Activated CD4-positive, alpha-beta T cell treated with anti-CD3 and anti-CD28 coated beads for 36 hours (primary cell): Measurements from ENCODE around the gene MVB12B. TPM values are rescaled to one million over a fixed set of nuclear protein-coding genes. Genes with fewer than 3 reads are reported as not detected.
A peak's percentile ranks its signal among the peaks of the same experiment; 100 is the strongest.

Source experiments
- ATAC-seq: fragments of 200-7000 bp; cut with Tn5 transposase; one replicate; pipeline ENCODE4 v1.10.0; 2021; ENCODE audit warnings: mild to moderate bottlenecking, moderate library complexity
- CTCF ChIA-PET: fragments of 350-600 bp; sonication (Branson Sonifier 250); formaldehyde crosslinking; loops from one replicate; lab custom pipeline; 2021; ENCODE audit warnings: antibody characterized with exemption; lab: Charles Lee
- POLR2A ChIA-PET: fragments of 350-600 bp; sonication (Branson Sonifier 250); formaldehyde crosslinking; loops from one replicate; lab custom pipeline; 2021; ENCODE audit warnings: antibody characterized with exemption, inconsistent platforms; lab: Charles Lee
- DNase-seq: peaks from one replicate; pipeline ENCODE4 v3.0.0-alpha.2; 2020
- H3K27ac Mint-ChIP-seq: one replicate; pipeline ENCODE4 v1.8.0; 2021; ENCODE audit warnings: mixed read lengths
- H3K27me3 Mint-ChIP-seq: one replicate; pipeline ENCODE4 v1.8.0; 2021; ENCODE audit warnings: mixed read lengths
- H3K36me3 Mint-ChIP-seq: one replicate; pipeline ENCODE4 v1.8.0; 2021; ENCODE audit warnings: low read depth, mixed read lengths
- H3K4me1 Mint-ChIP-seq: one replicate; pipeline ENCODE4 v1.8.0; 2021; ENCODE audit warnings: mixed read lengths
- H3K4me3 Mint-ChIP-seq: one replicate; pipeline ENCODE4 v1.8.0; 2021; ENCODE audit warnings: mild to moderate bottlenecking, moderate library complexity, mixed read lengths
- H3K9me3 Mint-ChIP-seq: one replicate; pipeline ENCODE4 v1.8.0; 2021; ENCODE audit warnings: low read depth, mixed read lengths
- intact Hi-C, 2 experiments: fragments of 100-400 bp; cut with DNase I in 1 of 2; cut with micrococcal nuclease in 1 of 2; formaldehyde crosslinking; loops; one replicate each; pipeline versions ENCODE4 v1.14.2 to v1.15.1; 2022 to 2024; cut with DNase I, micrococcal nuclease
- total RNA-seq, 2 experiments: library from RNA; stranded (reverse); gene quantifications; one replicate each; pipeline ENCODE4 v1.2.3, GENCODE V29; 2021

MVB12B gene
- total RNA-seq, 2 experiments from 2014 or later: 3.0 TPM

- POLR2A ChIA-PET: no interaction called here
- ATAC-seq (no peak), DNase-seq (no peak)
- Mint-ChIP-seq H3K4me1 (peaks cover 13% of the 10 kb centered on the region), H3K4me3 (no peak overlapping the region), H3K27ac (no peak overlapping the region), H3K9me3 (no peaks in the 10 kb centered on the region), H3K36me3 (peaks cover 7% of the 10 kb centered on the region), H3K27me3 (no peaks in the 10 kb centered on the region)
- intact Hi-C loops: loop anchor here in 1 of 2 experiments (10.0 kb wide), 1 partner anchor 756 kb away; no protein-coding TSS in a partner anchor
- CTCF ChIA-PET: interaction anchor here (0.7 to 1.1 kb wide), 2 partner anchors 73 to 74 kb away, joined by 4 read pairs; no protein-coding TSS in a partner anchor
Observed at GRCh38 chr9:126390923-126391322, 64.3 kb downstream of the MVB12B start.

- ChIA-PET CTCF (no interaction called here), POLR2A (no interaction called here)
- Mint-ChIP-seq H3K27me3 (no peaks in the 10 kb centered on the region), H3K9me3 (no peaks in the 10 kb centered on the region), H3K4me3 (no peak overlapping the region), H3K36me3 (peaks cover 4% of the 10 kb centered on the region), H3K27ac (no peak overlapping the region), H3K4me1 (peaks cover 24% of the 10 kb centered on the region)
- intact Hi-C loops: loop anchor here in 1 of 2 experiments (10.0 kb wide), 1 partner anchor 757 kb away; no protein-coding TSS in a partner anchor
- DNase-seq: no peak
- no peak for ATAC-seq
Observed at GRCh38 chr9:126391713-126392661, 65.4 kb downstream of the MVB12B start.

GRCh38 chr9:126392662-126393371, 66.2 kb downstream of the MVB12B start:
- intact Hi-C loops: loop anchor here in 1 of 2 experiments (10.0 kb wide), 1 partner anchor 758 kb away; no protein-coding TSS in a partner anchor
- ATAC-seq (no peak), DNase-seq (no peak)
- H3K4me3 Mint-ChIP-seq: no peak overlapping the region
- H3K4me1 Mint-ChIP-seq: peaks cover 31% of the 10 kb centered on the region
- no peaks in the 10 kb centered on the region for H3K9me3 Mint-ChIP-seq
- ChIA-PET POLR2A (no interaction called here), CTCF (interaction anchor here (0.6 kb wide), 2 partner anchors 546 to 1718 kb away, joined by 3 to 4 read pairs; no protein-coding TSS in a partner anchor)
- H3K36me3 Mint-ChIP-seq: peaks cover 4% of the 10 kb centered on the region
- H3K27me3 Mint-ChIP-seq: no peaks in the 10 kb centered on the region
- no peak overlapping the region for H3K27ac Mint-ChIP-seq

- intact Hi-C loops: loop anchor here in 1 of 2 experiments (10.0 kb wide), 1 partner anchor 759 kb away; no protein-coding TSS in a partner anchor
- peaks cover 4% of the 10 kb centered on the region for H3K36me3 Mint-ChIP-seq
- ATAC-seq (no peak), DNase-seq (no peak)
- no peak overlapping the region for H3K4me3 Mint-ChIP-seq
- H3K9me3 Mint-ChIP-seq: no peaks in the 10 kb centered on the region
- H3K27me3 Mint-ChIP-seq: no peaks in the 10 kb centered on the region
- no peak overlapping the region for H3K27ac Mint-ChIP-seq
- ChIA-PET POLR2A (no interaction called here), CTCF (no interaction called here)
- H3K4me1 Mint-ChIP-seq: peaks cover 41% of the 10 kb centered on the region
Observed at GRCh38 chr9:126393876-126394275, 67.2 kb downstream of the MVB12B start.

GRCh38 chr9:126394802-126395201, 68.2 kb downstream of the MVB12B start:
- ChIA-PET POLR2A (no interaction called here), CTCF (no interaction called here)
- Mint-ChIP-seq H3K36me3 (peaks cover 4% of the 10 kb centered on the region), H3K9me3 (no peaks in the 10 kb centered on the region), H3K27me3 (no peaks in the 10 kb centered on the region), H3K4me1 (peaks cover 41% of the 10 kb centered on the region), H3K27ac (no peak overlapping the region), H3K4me3 (no peak overlapping the region)
- DNase-seq (no peak), ATAC-seq (no peak)
- intact Hi-C loops: loop anchor here (5.0 to 10.0 kb wide), 4 partner anchors 77 to 988 kb away; no protein-coding TSS in a partner anchor

GRCh38 chr9:126395439-126396212, 69.0 kb downstream of the MVB12B start:
- intact Hi-C loops: loop anchor here (2.0 to 10.0 kb wide), 6 partner anchors 15 to 988 kb away; no protein-coding TSS in a partner anchor
- peaks cover 38% of the 10 kb centered on the region for H3K4me1 Mint-ChIP-seq
- peaks cover 4% of the 10 kb centered on the region for H3K36me3 Mint-ChIP-seq
- H3K27me3 Mint-ChIP-seq: no peaks in the 10 kb centered on the region
- DNase-seq (peak; percentile 35), ATAC-seq (no peak)
- H3K4me3 Mint-ChIP-seq: no peak overlapping the region
- ChIA-PET CTCF (interaction anchor here (4.4 kb wide), 1 partner anchor 77 kb away, joined by 33 read pairs; no protein-coding TSS in a partner anchor), POLR2A (no interaction called here)
- no peaks in the 10 kb centered on the region for H3K9me3 Mint-ChIP-seq
- H3K27ac Mint-ChIP-seq: no peak overlapping the region

GRCh38 chr9:126397056-126397455, 70.4 kb downstream of the MVB12B start:
- ChIA-PET POLR2A (interaction anchor here (0.6 kb wide), 1 partner anchor 990 kb away, joined by 3 read pairs; no protein-coding TSS in a partner anchor), CTCF (interaction anchor here (0.6 to 4.4 kb wide), 13 partner anchors 9 to 168 kb away, joined by 3 to 33 read pairs (median 4); no protein-coding TSS in a partner anchor)
- peak; percentile 87 for DNase-seq
- H3K4me3 Mint-ChIP-seq: no peak overlapping the region
- intact Hi-C loops: loop anchor here (1.0 to 10.0 kb wide), 9 partner anchors 14 to 990 kb away; no protein-coding TSS in a partner anchor
- peak; percentile 94 for ATAC-seq
- no peaks in the 10 kb centered on the region for H3K9me3 Mint-ChIP-seq
- H3K36me3 Mint-ChIP-seq: peaks cover 4% of the 10 kb centered on the region
- no peak overlapping the region for H3K27ac Mint-ChIP-seq
- H3K27me3 Mint-ChIP-seq: no peaks in the 10 kb centered on the region
- H3K4me1 Mint-ChIP-seq: peaks cover 42% of the 10 kb centered on the region

GRCh38 chr9:126398403-126399058, 71.9 kb downstream of the MVB12B start:
- H3K27ac Mint-ChIP-seq: no peak overlapping the region
- H3K4me3 Mint-ChIP-seq: no peak overlapping the region
- H3K27me3 Mint-ChIP-seq: no peaks in the 10 kb centered on the region
- ChIA-PET POLR2A (interaction anchor here (1.1 kb wide), 1 partner anchor 83 kb away, joined by 4 read pairs; no protein-coding TSS in a partner anchor), CTCF (interaction anchor here (0.6 to 4.4 kb wide), 48 partner anchors 8 to 1664 kb away, joined by 3 to 33 read pairs (median 4); partner anchors contain the start of gene MVB12B)
- intact Hi-C loops: loop anchor here (1.0 to 10.0 kb wide), 8 partner anchors 72 to 991 kb away; partner anchors contain the start of gene MVB12B (in 1 of the 2)
- H3K36me3 Mint-ChIP-seq: no peaks in the 10 kb centered on the region
- peaks cover 48% of the 10 kb centered on the region for H3K4me1 Mint-ChIP-seq
- DNase-seq: peak; percentile 86
- no peaks in the 10 kb centered on the region for H3K9me3 Mint-ChIP-seq
- peak; percentile 30 for ATAC-seq

GRCh38 chr9:126399251-126399650, 72.6 kb downstream of the MVB12B start:
- H3K36me3 Mint-ChIP-seq: no peaks in the 10 kb centered on the region
- peaks cover 48% of the 10 kb centered on the region for H3K4me1 Mint-ChIP-seq
- ATAC-seq: no peak
- H3K9me3 Mint-ChIP-seq: no peaks in the 10 kb centered on the region
- H3K27me3 Mint-ChIP-seq: no peaks in the 10 kb centered on the region
- CTCF ChIA-PET: interaction anchor here (0.6 to 4.4 kb wide), 35 partner anchors 10 to 992 kb away, joined by 3 to 33 read pairs (median 4); partner anchors contain the start of gene MVB12B
- POLR2A ChIA-PET: no interaction called here
- no peak for DNase-seq
- intact Hi-C loops: loop anchor here (2.0 to 10.0 kb wide), 5 partner anchors 72 to 992 kb away; partner anchors contain the start of gene MVB12B (in 1 of the 2)
- H3K27ac Mint-ChIP-seq: no peak overlapping the region
- no peak overlapping the region for H3K4me3 Mint-ChIP-seq
